GM12874 (cell line): ENCODE measurements around the gene TBC1D10A.

Experiments
- CTCF ChIP-seq: IDR thresholded peaks from 2 replicates; pipeline ENCODE4 v1.5.1; 2011; ENCODE audit warnings: low read depth, mild to moderate bottlenecking, control low read depth, low read length, moderate library complexity; ENCODE audit not compliant: insufficient read depth

TBC1D10A gene

GRCh38 chr22:30357236-30357570 lies 30.5 kb upstream of the TBC1D10A start:
- no peak for TF ChIP-seq CTCF

- no peak for TF ChIP-seq CTCF
These were observed 29.9 kb upstream of the TBC1D10A start, which contains the start of the genes CCDC157 and SF3A1 for GRCh38 chr22:30356449-30357235. TSS of gene CCDC157 (plus strand) at chr22:30357007. CDS start at chr22:30366001, 8,994 bp downstream. TSS of gene SF3A1 (minus strand) at chr22:30356894. CDS start at chr22:30356792, 102 bp downstream.

- TF ChIP-seq CTCF: no peak
These were observed 27.9 kb upstream of the TBC1D10A start for GRCh38 chr22:30354644-30355043.

GRCh38 chr22:30351226-30351625 lies 24.5 kb upstream of the TBC1D10A start:
- no peak for TF ChIP-seq CTCF

GRCh38 chr22:30348809-30349208 lies 22.1 kb upstream of the TBC1D10A start:
- no peak for TF ChIP-seq CTCF

GRCh38 chr22:30348404-30348803 lies 21.7 kb upstream of the TBC1D10A start:
- no peak for TF ChIP-seq CTCF

GRCh38 chr22:30347255-30347892 lies 20.6 kb upstream of the TBC1D10A start:
- no peak for TF ChIP-seq CTCF
